NK-92 treated with Interleukin-12 subunit alpha and Interleukin-12 subunit beta, amount 100 ng/mL, for 24 hours (cell line): ENCODE measurements around the gene NKX1-1.

Experiments used
- DNase-seq: peaks from one replicate; lab custom pipeline; 2025; lab: John Stamatoyannopoulos, UW

Gene NKX1-1

DNA sequence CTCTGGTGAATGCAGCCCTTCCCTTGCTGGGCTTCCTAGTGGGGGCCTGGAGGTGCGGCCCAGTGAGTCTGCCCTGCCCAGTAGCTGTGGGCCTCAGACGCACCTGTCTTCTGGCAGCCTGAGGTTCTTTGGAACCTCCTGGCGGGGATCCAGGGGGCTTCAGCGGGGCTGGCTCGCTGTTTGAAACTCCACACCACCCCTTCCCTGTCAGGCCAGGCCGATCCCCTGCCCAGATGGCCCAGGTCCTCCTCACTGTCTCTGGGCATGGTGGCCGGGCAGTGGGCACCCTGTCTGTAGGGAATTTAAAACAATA lies 10.7 kb upstream of the NKX1-1 start:
- DNase-seq, result no peak

DNA sequence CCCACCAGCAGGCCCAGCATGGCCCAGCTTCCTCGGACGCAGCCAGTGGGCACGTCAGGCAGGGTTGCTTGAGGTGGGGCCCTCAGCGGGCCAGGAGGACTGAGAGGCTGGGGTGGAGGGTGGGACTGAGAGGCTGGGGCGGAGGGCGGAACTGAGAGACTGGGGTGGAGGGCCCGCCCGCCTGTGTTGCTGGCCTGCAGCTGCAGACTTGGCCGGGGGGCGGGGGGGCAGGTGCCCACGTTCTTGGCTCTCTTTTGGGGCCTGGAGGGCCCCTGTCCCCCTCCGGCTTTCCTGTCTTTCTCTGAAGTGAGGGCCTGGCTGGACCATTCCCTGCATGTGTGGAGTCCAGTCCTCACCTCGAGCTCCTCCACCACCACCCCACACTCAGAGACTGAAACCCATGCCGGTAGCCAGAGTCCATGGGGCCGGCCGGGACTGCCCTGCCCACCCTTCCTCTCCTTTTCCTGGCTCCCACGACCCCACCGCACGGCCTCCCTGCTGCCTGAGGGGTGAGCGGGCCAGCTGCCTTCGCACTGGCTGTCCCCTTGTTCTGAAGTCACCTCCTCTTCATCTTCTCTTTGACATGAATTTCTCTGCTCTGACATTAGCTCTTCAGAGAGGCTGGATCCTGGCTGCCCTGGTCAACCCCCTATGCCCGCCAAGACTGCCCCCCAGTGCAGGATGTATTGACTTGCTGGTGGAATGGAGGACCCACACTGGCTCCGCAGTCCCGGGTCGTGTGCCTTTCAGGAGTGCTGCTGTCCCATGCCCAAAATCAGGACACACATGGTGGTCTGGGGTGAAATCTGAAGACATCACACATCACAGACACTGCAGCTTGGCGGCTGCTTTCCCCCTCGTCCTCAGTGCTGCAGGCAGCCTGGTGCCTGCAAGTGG lies 10.1 kb upstream of the NKX1-1 start:
- DNase-seq, result no peak

DNA sequence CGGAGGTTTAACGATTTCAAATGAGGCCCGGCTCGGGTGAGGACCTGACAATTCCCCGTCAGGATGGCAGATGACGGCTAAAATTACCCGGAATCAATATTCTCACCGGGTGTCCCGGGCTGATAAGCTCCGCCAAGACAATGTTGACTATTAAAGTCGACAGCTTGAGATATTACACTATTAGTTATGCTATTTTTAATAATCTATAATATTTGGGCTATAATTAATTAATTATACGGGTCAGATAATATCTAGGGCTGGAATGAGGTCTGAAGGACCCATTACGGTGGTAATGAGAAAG lies 9.4 kb upstream of the NKX1-1 start:
- DNase-seq, result no peak

DNA sequence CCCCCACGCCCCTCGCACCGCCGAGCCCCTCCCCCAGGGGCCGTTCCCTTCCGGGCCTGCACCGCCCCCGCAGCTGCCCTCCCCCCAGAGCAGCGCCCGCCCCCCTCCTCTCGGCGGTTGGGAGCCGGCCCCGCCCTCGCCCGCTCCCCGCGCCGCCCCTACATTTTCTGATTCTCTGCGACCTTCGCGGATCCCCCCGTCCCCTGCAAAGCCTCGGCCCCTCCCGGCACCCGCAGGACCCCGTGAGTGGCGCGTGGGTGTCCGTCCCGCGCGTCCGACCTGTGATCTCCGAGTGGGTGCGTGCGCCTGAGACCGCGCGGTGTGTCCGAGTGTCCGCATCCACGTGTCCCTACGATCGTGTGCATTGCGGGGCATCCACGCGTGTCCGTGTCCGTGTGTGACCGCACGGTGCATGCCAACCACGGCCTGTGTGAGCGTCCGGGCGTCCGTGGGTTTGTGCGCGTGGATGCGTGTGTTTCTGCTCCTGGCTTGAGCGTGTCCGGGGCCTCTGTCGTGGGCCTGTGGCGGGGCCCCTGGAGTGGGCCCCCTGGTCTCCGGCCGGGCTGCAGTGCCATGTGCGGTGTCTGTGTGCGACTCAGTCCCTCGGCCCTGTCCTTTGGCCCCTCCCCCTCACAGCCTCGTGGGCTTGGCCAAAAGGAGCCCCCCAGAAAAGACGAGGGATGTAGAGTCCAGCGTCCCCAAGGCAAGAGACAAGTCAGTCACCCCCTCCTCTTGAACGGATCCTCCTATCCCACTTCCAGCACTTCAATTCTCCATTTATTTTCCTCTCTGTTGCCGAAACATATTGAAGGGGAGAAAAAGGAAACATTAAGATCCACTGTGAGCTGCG lies 8.8 kb upstream of the NKX1-1 start:
- DNase-seq, result no peak

DNA sequence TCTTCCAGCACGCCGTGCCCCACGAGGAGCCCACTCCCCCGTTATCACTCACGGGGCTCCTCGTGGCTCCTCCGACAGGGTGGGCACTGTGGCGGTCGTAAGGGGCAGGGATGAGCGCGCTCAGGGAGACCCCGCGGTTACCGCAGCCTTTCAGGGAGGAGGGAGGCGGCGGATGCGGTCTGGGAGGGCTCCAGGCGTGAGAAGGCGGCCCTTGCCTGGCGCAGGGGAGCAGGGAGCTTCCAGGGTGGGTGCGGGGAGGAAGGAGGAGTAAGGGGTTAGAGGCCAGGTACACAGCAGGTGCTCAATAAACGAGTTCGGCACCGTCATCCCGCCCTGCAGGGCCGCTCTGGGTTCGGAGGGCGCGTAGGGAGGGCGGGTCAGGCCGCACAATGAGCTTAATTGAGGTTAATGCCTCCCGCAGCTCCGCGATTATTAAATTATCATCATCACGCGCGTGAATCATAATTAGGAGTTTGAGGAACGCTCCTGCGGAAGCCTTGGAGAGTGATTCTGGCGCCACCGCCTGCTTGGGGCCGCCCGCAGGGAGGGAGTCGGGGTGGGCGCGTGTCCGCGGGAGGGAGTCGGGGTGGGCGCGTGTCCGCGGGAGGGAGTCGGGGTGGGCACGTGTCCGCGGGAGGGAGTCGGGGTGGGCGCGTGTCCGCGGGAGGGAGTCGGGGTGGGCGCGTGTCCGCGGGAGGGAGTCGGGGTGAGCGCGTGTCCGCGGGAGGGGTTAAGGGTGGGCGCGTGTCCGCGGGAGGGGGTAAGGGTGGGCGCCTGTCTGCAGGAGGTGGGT lies 7.6 kb upstream of the NKX1-1 start:
- no peak for DNase-seq

DNA sequence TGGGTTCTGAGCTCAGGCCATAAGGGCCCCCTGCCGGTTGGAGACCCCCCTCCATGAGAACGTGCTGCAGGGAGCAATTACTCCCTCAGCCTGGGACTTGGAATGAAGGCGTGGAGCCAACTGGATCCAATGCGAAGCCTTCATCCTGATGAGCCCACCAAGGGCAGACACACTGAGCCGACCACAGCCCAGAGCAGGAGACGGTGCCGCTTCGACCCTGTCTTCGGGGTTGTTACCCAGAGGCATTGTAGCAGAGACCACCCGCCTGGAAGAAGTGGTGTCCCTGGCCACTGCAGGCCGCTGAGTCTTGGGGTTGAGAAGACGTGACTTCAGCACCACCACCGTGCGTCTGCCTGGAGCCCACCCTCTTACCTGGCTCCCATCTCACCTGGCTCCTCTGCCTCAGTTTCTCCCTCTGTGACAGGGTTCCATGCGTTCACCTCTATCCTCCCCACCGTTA lies 7.0 kb upstream of the NKX1-1 start:
- DNase-seq, result no peak

DNA sequence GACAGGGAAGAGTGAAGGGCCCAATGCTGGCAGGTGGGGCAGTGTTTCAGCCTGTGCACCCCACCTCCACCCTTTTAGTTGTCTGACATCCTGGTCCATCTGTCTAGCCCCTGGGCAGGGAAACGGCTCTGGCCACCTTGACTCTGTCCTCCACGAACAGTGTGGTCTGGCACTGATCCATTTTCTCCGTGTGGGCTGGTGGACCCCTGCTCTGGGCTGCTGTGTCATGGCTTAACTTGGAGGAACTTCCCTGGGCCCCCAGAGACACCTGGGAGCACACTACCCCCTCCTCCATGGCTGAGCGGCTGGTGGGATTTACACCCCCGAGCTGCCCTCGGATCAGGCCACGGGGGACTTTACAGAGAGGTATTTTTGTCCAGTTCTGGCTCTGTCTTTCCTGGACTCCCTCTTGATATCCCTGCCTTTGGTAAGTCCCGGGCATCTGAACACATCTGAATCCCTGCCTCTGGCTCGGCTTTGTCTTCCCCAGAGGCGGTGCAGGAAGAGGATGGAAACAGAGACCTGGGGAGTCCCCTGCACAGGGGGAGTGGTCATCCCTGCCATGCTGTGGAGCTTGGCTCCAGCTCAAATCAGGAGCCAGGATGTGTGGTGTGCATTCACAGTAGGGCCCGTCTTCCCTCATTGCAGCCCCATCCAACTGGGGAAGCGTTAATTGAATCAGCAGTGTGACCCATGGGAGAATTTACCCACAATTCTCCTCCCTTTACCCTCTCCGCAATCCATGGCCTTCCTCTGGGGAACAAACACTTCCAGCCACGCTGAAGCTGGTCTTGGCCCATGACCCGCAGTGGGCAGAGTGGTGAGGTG lies 6.3 kb upstream of the NKX1-1 start:
- DNase-seq, result no peak

DNA sequence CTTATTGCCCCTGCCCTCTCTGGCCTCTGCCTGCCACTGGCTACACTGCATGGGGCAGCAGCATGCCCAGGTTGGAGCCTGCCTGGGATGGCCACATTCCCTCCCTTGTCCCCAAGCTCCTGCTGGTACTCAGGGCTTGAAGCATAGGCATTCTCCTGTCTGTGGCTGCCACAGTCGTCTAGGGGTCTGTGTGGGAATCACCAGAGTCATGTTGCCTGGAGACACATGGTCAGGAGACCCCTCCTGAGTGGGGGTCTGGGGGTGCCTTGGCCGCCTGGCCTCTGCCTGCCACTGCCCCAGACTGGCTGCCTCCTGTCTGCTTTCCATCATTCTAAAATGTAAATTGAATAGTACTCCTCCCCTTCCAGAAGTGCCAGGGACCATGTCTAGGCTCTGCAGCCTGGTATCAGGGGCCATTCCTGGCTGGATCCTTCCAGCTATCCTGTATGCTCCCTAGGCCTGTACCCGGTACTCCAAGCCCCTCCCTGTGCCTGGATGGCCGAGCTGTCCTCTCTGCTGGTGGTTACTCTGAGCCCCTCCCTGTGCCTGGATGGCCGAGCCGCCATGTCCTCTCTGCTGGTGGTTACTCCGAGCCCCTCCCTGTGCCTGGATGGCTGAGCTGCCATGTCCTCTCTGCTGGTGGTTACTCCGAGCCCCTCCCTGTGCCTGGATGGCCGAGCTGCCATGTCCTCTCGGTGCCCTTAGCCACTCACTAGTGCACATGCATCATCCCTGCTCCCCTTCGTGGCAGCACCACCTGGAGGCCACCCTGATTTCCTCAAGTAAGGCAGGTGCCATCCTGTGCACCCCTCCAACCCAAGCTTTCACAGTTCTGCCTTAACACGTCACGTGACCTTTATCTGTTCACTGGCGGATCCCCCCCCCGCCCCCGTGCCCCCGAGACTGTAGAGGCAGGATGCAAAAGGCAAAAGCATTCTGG lies 5.5 kb upstream of the NKX1-1 start:
- no peak for DNase-seq

DNA sequence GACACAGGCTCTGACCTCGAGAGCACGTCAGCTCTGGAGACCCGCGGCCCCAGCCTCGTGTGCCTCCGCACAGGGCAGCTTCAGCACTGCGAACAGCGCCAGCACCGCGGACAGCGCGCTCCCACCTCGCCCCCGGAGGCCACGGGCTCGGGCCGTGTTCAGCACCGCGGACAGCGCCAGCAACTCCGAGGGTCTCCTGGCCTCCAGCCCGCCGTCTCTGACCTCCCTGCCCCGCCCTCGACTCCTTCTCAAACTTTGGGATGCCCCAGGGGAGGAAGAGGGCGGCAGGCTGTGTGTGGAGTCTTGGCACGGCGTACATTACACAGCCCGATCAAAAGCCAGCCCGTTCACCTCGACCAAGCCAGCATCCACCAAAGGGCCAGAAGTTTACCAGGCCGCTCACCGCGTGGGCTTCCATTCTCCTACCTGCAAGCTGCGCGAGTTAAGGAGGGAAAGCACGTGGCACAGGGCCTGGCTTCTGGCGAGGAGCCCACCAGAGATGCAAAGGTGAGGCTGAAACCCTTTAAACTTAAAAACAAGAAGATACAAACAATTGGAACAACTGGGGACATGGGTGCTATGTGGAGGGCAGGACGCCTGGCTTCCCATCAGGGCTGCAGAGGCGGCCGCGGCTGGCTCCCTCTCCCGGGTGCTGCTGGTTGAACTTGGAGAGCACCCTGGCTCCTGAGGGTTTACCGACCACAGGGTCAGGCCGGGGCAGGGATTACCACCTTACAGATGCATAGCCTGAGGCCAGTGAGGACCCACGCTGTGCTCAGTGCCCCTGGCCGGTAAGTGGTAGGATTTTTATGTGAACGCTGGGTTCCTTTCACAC lies 4.5 kb upstream of the NKX1-1 start:
- no peak for DNase-seq

DNA sequence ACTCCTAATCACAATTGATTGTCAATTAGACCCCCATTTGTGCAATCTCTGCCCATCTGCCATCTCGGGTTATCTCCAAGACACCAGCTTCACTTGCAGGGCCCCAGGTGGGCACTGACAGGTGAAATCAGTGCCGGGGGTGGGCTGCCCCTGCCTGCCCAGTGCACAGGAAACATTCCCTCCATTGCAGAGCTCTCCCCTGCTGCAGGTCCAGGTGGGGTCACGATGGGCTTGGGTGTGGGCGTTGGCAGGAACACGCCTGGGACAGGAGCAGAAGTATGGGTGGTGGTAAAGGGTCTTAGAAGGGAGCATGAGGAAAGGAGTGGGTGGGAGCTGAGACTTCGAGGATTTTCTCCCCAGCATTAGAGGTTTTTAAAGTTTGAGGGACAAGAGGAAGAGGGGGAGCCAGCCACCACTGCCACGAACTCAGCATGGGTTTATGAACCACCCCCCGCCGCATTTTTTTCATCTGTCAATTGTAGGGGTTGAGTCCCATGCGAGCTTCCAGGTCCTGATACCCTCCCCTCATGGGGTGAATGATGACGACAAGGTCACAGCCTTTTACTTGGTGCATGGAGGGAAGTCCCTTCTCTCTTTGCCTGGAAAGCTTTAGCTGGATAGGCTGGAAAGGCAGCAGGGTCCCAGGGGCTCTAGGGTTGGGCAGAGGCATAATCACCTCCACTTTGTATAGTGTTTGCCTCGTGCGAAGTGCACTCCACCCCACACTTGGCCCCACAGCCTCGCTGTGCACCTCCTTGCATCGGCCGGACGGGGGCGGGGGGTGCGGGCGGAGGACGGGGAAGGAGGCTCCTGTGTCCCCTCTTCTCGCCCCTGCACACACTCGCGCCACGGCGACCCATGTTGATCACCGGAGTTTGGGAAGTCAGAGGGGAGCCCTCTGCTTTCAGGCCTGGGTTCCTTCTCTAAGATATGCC lies 3.5 kb upstream of the NKX1-1 start:
- no peak for DNase-seq

DNA sequence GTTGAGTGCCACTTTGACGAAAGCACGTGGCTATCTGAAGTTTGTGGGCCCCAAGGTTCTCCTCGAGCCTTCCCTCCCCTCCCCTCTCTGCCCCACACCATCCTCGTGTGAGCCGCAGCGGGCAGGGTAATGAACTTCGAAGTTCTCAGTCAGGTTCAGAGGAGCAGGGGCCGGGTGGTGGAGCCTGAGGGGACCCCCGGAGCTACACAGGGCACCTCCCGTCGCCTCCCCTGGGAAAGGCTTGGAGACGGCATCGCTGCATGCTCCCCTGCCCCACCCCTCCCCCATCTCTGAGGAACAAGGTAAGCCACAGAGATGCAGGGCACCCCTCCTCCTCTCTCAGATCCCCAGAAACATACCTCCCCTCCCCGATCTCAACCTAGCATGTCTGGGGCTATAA lies 2.8 kb upstream of the NKX1-1 start:
- no peak for DNase-seq

DNA sequence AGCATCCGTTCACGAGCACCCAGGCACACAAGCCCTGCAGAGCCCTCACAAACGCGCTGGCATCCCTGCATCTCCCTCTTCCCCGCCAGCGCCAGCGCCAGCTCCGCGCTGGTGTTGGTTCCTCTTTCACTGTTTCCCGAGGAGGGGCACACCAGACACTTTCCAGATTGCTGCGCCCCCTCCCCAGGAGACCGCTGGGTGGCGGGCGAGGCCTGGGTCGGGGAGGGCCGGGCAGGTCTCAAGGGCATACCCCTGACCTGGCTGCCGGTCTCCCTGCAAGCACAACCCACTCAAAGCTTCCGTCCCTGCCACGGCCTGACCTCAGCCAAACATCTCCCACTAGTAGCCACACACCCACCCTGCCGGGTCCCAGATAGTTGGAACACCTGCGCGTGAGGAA lies 2.2 kb upstream of the NKX1-1 start:
- no peak for DNase-seq

DNA sequence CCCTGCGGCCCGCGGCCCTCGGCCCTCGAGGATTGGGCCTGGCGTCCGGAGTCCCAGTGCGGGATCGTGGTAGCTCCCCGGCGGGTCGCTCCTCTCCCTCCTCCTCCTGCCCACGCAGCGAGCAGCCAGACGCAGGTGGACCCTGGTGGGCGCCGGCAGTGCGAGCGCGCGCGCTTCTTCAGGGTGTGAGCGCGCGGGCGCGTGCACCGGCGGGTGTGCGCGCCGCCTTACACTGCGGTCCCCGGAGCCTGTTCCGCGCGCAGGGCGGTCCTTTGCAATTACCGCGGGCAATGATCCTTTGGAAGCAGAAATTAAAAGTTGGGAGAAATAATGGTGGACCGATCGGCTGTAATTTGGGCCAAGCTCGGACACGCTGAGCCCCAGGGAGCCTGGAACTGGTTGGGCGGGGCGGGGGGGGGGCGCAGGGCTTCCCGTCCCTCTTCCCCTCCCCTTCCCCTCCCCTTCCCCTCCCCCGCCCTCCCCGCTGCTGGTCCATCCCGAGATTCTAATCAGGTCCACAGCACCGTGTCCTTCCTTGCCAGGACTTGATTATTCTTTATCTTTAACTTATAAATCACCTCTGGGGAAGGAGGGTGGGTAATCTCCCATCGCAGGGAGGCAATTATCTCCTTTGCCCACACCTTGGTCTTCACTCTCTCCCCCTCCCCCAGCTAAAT lies 1.6 kb upstream of the NKX1-1 start:
- DNase-seq, result no peak

DNA sequence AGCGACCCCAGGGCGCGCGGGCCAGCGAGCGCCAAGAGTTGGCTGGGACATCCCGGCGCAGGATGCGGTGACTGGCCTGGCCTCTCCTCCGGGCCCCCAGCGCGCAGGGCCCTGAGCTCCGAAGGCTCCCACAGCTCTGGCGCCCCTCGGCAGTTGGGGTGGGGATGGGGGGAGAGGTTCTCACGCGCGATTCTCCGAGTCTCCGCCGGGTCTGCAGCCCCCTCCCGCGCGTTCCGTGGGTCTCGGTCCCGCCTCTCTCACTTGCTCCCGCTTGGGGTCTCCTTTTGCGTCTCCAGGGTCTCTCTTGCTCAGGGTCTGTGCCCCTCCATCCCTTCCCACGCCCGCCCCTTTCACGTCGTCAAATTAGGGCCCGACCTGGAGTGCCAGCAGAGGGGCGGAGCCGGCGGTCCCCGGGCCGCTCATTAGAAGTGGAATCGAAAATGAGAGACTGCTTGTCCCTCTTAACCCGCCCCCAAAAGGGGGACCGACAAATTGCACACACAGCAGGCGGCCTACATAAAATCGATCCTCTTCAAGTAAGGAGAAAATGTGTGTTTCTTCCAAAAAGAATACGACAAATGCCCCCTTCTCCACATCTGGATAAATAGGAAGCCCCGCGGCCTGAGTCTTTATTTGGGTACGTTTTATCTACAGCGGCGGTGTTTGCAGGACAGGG lies 877 bp upstream of the NKX1-1 start:
- no peak for DNase-seq

DNA sequence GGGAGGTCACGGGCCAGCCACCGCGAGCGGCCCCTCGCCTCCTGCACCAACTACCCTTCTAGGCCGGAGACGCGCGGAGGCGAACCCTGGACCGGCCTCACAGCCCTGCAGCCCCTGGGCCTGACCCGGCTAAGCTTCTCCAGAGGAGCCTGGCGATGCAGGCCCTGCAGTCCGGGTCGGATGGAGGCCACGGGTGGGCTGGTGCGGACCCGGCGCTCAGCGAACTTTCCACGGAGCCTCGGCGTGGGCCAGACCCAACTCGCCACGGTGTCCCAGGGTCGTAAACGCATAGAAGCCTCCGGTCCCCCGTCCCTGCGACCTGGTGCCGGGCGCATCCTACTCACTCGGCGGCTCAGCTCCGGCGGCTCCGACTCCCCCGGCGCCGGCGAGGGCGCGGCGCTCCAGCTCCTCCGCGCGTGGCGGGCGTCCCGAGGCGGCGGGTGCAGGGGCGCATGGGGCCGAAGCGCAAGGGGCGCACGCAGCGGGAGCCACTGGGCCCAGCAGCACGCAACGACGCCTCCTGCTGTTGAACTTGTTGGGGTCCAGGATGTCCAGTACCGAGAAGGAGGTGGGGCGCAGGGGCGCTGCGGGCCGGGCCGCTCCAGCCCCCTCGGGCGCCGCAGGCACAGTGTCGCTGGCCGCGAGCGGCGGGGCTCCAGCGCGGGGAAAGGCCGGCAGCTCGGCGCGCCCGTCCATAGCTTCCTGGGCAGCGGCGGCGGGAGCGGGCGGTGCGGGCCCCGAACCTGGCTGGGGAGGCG lies 427 bp downstream of the NKX1-1 start:
- no peak for DNase-seq

DNA sequence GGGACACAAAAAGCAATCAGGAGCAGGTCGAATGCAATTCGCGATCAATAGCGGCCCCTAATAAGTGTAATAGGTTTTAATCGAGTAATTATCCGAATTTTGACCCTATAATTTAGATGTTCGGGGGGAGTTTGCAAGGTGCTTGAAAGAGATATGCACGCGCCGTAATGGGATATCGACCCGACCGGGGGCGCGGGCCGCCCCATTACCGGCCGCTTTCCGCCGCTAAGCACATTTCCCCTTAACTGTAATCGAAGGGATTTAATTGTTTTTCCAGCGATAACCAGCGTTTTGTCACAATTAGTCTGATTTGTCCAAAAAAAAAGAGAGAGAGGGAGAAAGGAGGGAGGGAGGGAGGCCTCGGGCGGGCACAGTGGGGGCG lies 997 bp downstream of the NKX1-1 start:
- DNase-seq, result no peak
